Skeletal muscle tissue (tissue), 4 donors: ENCODE data around the gene GPC6. TPM values are rescaled to one million over a fixed set of nuclear protein-coding genes. Genes with fewer than 3 reads are reported as not detected.

Experiments
- H3K27ac ChIP-seq: one replicate; pipeline ENCODE4 v1.7.0; 2013; ENCODE audit warnings: mild to moderate bottlenecking, low read depth, low read length, inconsistent platforms
- H3K27me3 ChIP-seq, 3 donors: one replicate each; pipeline ENCODE4 v1.7.0; 2013; ENCODE audit warnings: low read length in 3 of 3; ENCODE audit not compliant: control insufficient read depth in 3 of 3, insufficient read depth in 3 of 3
- H3K36me3 ChIP-seq, 3 donors: one replicate each; pipeline ENCODE4 v1.7.0; 2013; ENCODE audit warnings: low read length in 3 of 3; ENCODE audit not compliant: control insufficient read depth in 3 of 3, insufficient read depth in 3 of 3
- H3K4me1 ChIP-seq, 3 donors: one replicate each; pipeline ENCODE4 v1.7.0; 2013; ENCODE audit warnings: low read length in 3 of 3, mild to moderate bottlenecking in 3 of 3; ENCODE audit not compliant: control insufficient read depth in 3 of 3, insufficient read depth in 3 of 3
- H3K4me3 ChIP-seq, 3 donors: one replicate each; pipeline ENCODE4 v1.7.0; 2013; ENCODE audit warnings: low read length in 3 of 3
- H3K9ac ChIP-seq, 3 donors: one replicate each; pipeline ENCODE4 v1.7.0; 2013; ENCODE audit warnings: low read length in 3 of 3, mild to moderate bottlenecking in 3 of 3, moderate library complexity in 2 of 3, low read depth in 1 of 3
- H3K9me3 ChIP-seq, 3 donors: one replicate each; pipeline ENCODE4 v1.7.0; 2013; ENCODE audit warnings: low read length in 3 of 3; ENCODE audit not compliant: control insufficient read depth in 3 of 3
- total RNA-seq: library from RNA; depleted of rRNA; stranded (reverse); fragments of >200 nt; gene quantifications from one replicate; pipeline ENCODE4 v1.2.3, GENCODE V29; 2014
- donor health status: Osteomylitis.

GPC6 gene
- total RNA-seq, 1 donor from 2014 or later, result 7.8 TPM

GRCh38 chr13:93559718-93560117 lies 333.1 kb downstream of the GPC6 start:
- Histone ChIP-seq H3K4me1 (no peaks in the 10 kb centered on the region), H3K27me3 (no peaks in the 10 kb centered on the region), H3K4me3 (no peak overlapping the region), H3K9me3 (no peaks in the 10 kb centered on the region), H3K27ac (no peak overlapping the region), H3K36me3 (no peaks in the 10 kb centered on the region), H3K9ac (no peak overlapping the region)

GRCh38 chr13:93561576-93562225 lies 335.1 kb downstream of the GPC6 start:
- Histone ChIP-seq H3K4me3 (no peak overlapping the region), H3K9me3 (no peaks in the 10 kb centered on the region), H3K27ac (no peak overlapping the region)

GRCh38 chr13:93562676-93563075 lies 336.1 kb downstream of the GPC6 start:
- Histone ChIP-seq H3K9me3 (no peaks in the 10 kb centered on the region), H3K9ac (no peak overlapping the region), H3K4me3 (no peak overlapping the region), H3K4me1 (no peaks in the 10 kb centered on the region), H3K36me3 (no peaks in the 10 kb centered on the region), H3K27ac (no peak overlapping the region), H3K27me3 (no peaks in the 10 kb centered on the region)

More at GRCh38 chr13:93561576-93562225, 335.1 kb downstream of the GPC6 start:
- Histone ChIP-seq H3K9ac (no peak overlapping the region), H3K27me3 (no peaks in the 10 kb centered on the region), H3K4me1 (no peaks in the 10 kb centered on the region), H3K36me3 (no peaks in the 10 kb centered on the region)

GRCh38 chr13:93577105-93577504 lies 350.5 kb downstream of the GPC6 start:
- no peaks in the 10 kb centered on the region for H3K4me1 ChIP-seq
- no peak overlapping the region for H3K9ac ChIP-seq
- no peaks in the 10 kb centered on the region for H3K36me3 ChIP-seq
- H3K27me3 ChIP-seq, result no peaks in the 10 kb centered on the region
- H3K9me3 ChIP-seq, result no peaks in the 10 kb centered on the region
- H3K27ac ChIP-seq, result no peak overlapping the region
- H3K4me3 ChIP-seq, result no peak overlapping the region

- no peaks in the 10 kb centered on the region for H3K9me3 ChIP-seq
Measured at GRCh38 chr13:93589788-93590187, 363.2 kb downstream of the GPC6 start.

GRCh38 chr13:93603043-93603442 lies 376.4 kb downstream of the GPC6 start:
- no peak overlapping the region for H3K9ac ChIP-seq
- H3K27ac ChIP-seq, result no peak overlapping the region
- H3K9me3 ChIP-seq, result no peaks in the 10 kb centered on the region
- no peaks in the 10 kb centered on the region for H3K4me1 ChIP-seq
- no peak overlapping the region for H3K4me3 ChIP-seq
- no peaks in the 10 kb centered on the region for H3K36me3 ChIP-seq
- no peaks in the 10 kb centered on the region for H3K27me3 ChIP-seq

More at GRCh38 chr13:93589788-93590187, 363.2 kb downstream of the GPC6 start:
- no peaks in the 10 kb centered on the region for H3K4me1 ChIP-seq
- no peak overlapping the region for H3K9ac ChIP-seq
- H3K27ac ChIP-seq, result no peak overlapping the region
- no peaks in the 10 kb centered on the region for H3K36me3 ChIP-seq
- no peaks in the 10 kb centered on the region for H3K27me3 ChIP-seq
- no peak overlapping the region for H3K4me3 ChIP-seq

- Histone ChIP-seq H3K9ac (no peak overlapping the region), H3K4me1 (no peaks in the 10 kb centered on the region), H3K36me3 (no peaks in the 10 kb centered on the region), H3K9me3 (no peaks in the 10 kb centered on the region), H3K4me3 (no peak overlapping the region), H3K27me3 (no peaks in the 10 kb centered on the region), H3K27ac (no peak overlapping the region)
Measured at GRCh38 chr13:93614776-93615175, 388.2 kb downstream of the GPC6 start.

GRCh38 chr13:93620181-93620765 lies 393.7 kb downstream of the GPC6 start:
- no peak overlapping the region for H3K9ac ChIP-seq
- no peaks in the 10 kb centered on the region for H3K27me3 ChIP-seq
- no peaks in the 10 kb centered on the region for H3K36me3 ChIP-seq
- no peak overlapping the region for H3K27ac ChIP-seq
- H3K4me3 ChIP-seq, result no peak overlapping the region
- H3K4me1 ChIP-seq, result no peaks in the 10 kb centered on the region
- no peaks in the 10 kb centered on the region for H3K9me3 ChIP-seq

- Histone ChIP-seq H3K4me1 (no peaks in the 10 kb centered on the region), H3K9me3 (no peaks in the 10 kb centered on the region)
Measured at GRCh38 chr13:93621051-93621450, 394.4 kb downstream of the GPC6 start.

GRCh38 chr13:93621966-93622365 lies 395.4 kb downstream of the GPC6 start:
- H3K27me3 ChIP-seq, result no peaks in the 10 kb centered on the region
- H3K27ac ChIP-seq, result no peak overlapping the region
- H3K4me1 ChIP-seq, result no peaks in the 10 kb centered on the region
- H3K9me3 ChIP-seq, result no peaks in the 10 kb centered on the region
- no peaks in the 10 kb centered on the region for H3K36me3 ChIP-seq
- H3K9ac ChIP-seq, result no peak overlapping the region
- H3K4me3 ChIP-seq, result no peak overlapping the region

More at GRCh38 chr13:93621051-93621450, 394.4 kb downstream of the GPC6 start:
- H3K4me3 ChIP-seq, result no peak overlapping the region
- H3K27me3 ChIP-seq, result no peaks in the 10 kb centered on the region
- H3K36me3 ChIP-seq, result no peaks in the 10 kb centered on the region
- H3K9ac ChIP-seq, result no peak overlapping the region
- no peak overlapping the region for H3K27ac ChIP-seq
